AG20443 (cell line): ENCODE measurements around the gene ARID1B.

Experiments
- DNase-seq: peaks from one replicate; pipeline ENCODE4 v3.0.0; 2012; ENCODE audit warnings: low spot score, mixed read lengths

ARID1B gene

GRCh38 chr6:156825475-156825874 is 48.3 kb downstream of the ARID1B start:
- no peak for DNase-seq

GRCh38 chr6:156826290-156826955 is 49.2 kb downstream of the ARID1B start:
- no peak for DNase-seq

GRCh38 chr6:156827382-156827781 is 50.2 kb downstream of the ARID1B start:
- peak; percentile 28 for DNase-seq

GRCh38 chr6:156828280-156828703 is 51.1 kb downstream of the ARID1B start:
- DNase-seq, result peak; percentile 88

- DNase-seq, result no peak
Measured at GRCh38 chr6:156830126-156830525, 52.9 kb downstream of the ARID1B start.

- DNase-seq, result peak; percentile 35
Measured at GRCh38 chr6:156832231-156832647, 55.1 kb downstream of the ARID1B start.

- DNase-seq, result no peak
Measured at GRCh38 chr6:156832669-156833068, 55.5 kb downstream of the ARID1B start.

- no peak for DNase-seq
Measured at GRCh38 chr6:156833755-156834154, 56.6 kb downstream of the ARID1B start.

- DNase-seq, result no peak
Measured at GRCh38 chr6:156839129-156839528, 62.0 kb downstream of the ARID1B start.

- peak; percentile 14 for DNase-seq
Measured at GRCh38 chr6:156839591-156840001, 62.4 kb downstream of the ARID1B start.

GRCh38 chr6:156840136-156840535 is 63.0 kb downstream of the ARID1B start:
- no peak for DNase-seq

- no peak for DNase-seq
Measured at GRCh38 chr6:156840606-156841005, 63.4 kb downstream of the ARID1B start.

- DNase-seq, result no peak
Measured at GRCh38 chr6:156841508-156841907, 64.3 kb downstream of the ARID1B start.

GRCh38 chr6:156842598-156843250 is 65.5 kb downstream of the ARID1B start:
- DNase-seq, result no peak

- no peak for DNase-seq
Measured at GRCh38 chr6:156844089-156844488, 66.9 kb downstream of the ARID1B start.

GRCh38 chr6:156845454-156846155 is 68.4 kb downstream of the ARID1B start:
- no peak for DNase-seq

GRCh38 chr6:156846845-156847599 is 69.8 kb downstream of the ARID1B start:
- DNase-seq, result no peak

GRCh38 chr6:156848123-156848522 is 70.9 kb downstream of the ARID1B start:
- DNase-seq, result no peak

GRCh38 chr6:156848533-156848932 is 71.4 kb downstream of the ARID1B start:
- DNase-seq, result peak; percentile 21

- no peak for DNase-seq
Measured at GRCh38 chr6:156849806-156850205, 72.6 kb downstream of the ARID1B start.

GRCh38 chr6:156850353-156850752 is 73.2 kb downstream of the ARID1B start:
- no peak for DNase-seq

GRCh38 chr6:156851454-156851921 is 74.3 kb downstream of the ARID1B start:
- no peak for DNase-seq
